Bronchial epithelial cell (primary cell): Measurements from ENCODE around the gene IGFLR1. TPM values are rescaled to one million over a fixed set of nuclear protein-coding genes. Genes with fewer than 3 reads are reported as not detected.

Source experiments
- DNase-seq: peaks from one replicate; pipeline ENCODE4 v3.0.0-alpha.2; 2010; ENCODE audit warnings: low read depth
- FAIRE-seq: peaks from 2 replicates; lab custom pipeline; 2011; peaks lifted over from hg19 to GRCh38; lab: Jason Lieb, UNC
- H3K27me3 ChIP-seq: 2 replicates; pipeline ENCODE4 v1.5.1; 2011; ENCODE audit warnings: low read length; ENCODE audit not compliant: control insufficient read depth, insufficient read depth
- H3K36me3 ChIP-seq: 2 replicates; pipeline ENCODE4 v1.5.1; 2011; ENCODE audit warnings: low read length; ENCODE audit not compliant: control insufficient read depth, insufficient read depth
- H3K4me3 ChIP-seq: 2 replicates; pipeline ENCODE4 v1.5.1; 2011; ENCODE audit warnings: mild to moderate bottlenecking, low read depth, low read length, control low read depth
- total RNA-seq: library from RNA; depleted of rRNA; stranded (reverse); fragments of >200 nt; gene quantifications from 2 replicates; pipeline ENCODE4 v1.2.1, GENCODE V29; 2014
- TF ChIP-seq, protein P1 (sequence below): IDR thresholded peaks from 2 replicates; pipeline ENCODE4 v1.5.1; 2011; ENCODE audit warnings: mild to moderate bottlenecking, moderate library complexity, low read length, control low read depth, inconsistent platforms; ENCODE audit not compliant: insufficient read depth, severe bottlenecking

Gene IGFLR1
- total RNA-seq, 1 donor from 2014 or later = 0.26 TPM

DNA sequence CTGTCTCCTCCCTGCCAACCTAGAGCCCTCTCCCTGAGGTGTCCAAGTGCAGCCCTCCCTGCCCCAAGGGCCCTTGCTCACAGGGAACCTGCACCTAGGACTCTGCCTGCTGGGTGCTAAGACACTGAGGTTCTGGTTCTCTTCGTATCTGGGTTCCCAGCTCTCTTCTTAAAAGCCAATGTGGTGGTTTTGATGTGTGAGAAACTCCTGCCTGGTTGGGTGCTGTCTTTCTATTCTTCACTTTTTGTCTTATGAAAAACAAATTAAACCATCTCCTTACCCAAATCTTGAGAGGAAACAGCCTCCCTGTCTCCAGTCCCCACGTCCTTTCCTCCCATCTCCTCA, 28.8 kb downstream of the IGFLR1 start:
- Histone ChIP-seq H3K36me3 (no peaks in the 10 kb centered on the region), H3K4me3 (no peak overlapping the region), H3K27me3 (no peaks in the 10 kb centered on the region)
- TF ChIP-seq, protein P1, sequence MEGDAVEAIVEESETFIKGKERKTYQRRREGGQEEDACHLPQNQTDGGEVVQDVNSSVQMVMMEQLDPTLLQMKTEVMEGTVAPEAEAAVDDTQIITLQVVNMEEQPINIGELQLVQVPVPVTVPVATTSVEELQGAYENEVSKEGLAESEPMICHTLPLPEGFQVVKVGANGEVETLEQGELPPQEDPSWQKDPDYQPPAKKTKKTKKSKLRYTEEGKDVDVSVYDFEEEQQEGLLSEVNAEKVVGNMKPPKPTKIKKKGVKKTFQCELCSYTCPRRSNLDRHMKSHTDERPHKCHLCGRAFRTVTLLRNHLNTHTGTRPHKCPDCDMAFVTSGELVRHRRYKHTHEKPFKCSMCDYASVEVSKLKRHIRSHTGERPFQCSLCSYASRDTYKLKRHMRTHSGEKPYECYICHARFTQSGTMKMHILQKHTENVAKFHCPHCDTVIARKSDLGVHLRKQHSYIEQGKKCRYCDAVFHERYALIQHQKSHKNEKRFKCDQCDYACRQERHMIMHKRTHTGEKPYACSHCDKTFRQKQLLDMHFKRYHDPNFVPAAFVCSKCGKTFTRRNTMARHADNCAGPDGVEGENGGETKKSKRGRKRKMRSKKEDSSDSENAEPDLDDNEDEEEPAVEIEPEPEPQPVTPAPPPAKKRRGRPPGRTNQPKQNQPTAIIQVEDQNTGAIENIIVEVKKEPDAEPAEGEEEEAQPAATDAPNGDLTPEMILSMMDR = no peak
- DNase-seq (no peak), FAIRE-seq (no peak)

DNA sequence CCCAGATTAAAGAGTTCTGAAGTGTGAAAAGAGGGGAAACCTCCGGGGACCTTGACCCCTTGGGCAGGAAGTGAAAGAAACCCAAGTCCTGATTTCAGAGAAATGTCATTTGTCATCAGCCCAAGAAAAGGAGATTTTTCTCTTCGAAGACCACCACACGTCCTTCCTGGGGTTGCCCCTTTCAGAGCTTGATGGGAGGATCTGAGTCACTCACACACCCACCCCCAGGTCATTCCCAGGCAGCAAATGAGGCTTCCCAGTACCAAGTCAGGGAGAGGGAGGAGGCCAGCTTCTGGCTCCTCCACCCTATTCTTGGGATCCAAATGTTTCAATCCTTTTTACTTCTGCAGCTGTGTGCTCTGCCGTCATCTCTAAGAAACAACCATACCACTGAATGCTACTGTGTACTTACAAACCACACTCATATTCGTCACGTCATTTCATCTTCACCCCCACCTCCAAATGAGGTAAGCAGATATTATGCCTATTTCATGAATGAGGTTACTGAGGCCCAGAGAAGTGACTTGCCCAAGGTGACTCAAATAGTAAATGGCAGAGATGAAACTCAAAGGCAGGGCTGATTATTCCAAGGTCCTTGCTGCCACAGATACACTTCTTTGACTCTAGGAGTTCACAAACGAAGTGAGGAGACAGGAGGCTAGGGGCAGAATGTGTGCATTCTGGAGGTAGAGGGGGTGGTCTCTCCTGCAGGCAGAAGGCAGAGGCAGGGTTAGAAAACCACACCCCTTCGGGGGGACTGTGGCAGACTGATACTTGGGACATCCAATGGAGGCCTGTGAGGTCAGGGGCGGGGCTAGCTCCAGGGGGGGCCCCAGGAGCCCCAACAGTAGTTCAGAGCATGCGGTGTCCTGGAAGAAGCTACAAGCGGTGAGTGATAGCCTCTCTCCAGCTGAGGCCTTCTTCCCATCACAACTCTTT, 29.4 kb downstream of the IGFLR1 start:
- DNase-seq (no peak), FAIRE-seq (no peak)
- Histone ChIP-seq H3K4me3 (no peak overlapping the region), H3K36me3 (no peaks in the 10 kb centered on the region), H3K27me3 (no peaks in the 10 kb centered on the region)
- TF ChIP-seq, protein P1 = no peak

- Histone ChIP-seq H3K36me3 (no peaks in the 10 kb centered on the region), H3K27me3 (no peaks in the 10 kb centered on the region), H3K4me3 (no peak overlapping the region)
- no peak for DNase-seq
- FAIRE-seq = no peak
- TF ChIP-seq, protein P1 = no peak
Observed at GRCh38 chr19:35710784-35711723, 31.2 kb downstream of the IGFLR1 start.

GRCh38 chr19:35708391-35708790, 33.9 kb downstream of the IGFLR1 start:
- Histone ChIP-seq H3K4me3 (no peak overlapping the region), H3K36me3 (no peaks in the 10 kb centered on the region), H3K27me3 (no peaks in the 10 kb centered on the region)
- DNase-seq (peak; percentile 17), FAIRE-seq (no peak)
- TF ChIP-seq, protein P1 = no peak

DNA sequence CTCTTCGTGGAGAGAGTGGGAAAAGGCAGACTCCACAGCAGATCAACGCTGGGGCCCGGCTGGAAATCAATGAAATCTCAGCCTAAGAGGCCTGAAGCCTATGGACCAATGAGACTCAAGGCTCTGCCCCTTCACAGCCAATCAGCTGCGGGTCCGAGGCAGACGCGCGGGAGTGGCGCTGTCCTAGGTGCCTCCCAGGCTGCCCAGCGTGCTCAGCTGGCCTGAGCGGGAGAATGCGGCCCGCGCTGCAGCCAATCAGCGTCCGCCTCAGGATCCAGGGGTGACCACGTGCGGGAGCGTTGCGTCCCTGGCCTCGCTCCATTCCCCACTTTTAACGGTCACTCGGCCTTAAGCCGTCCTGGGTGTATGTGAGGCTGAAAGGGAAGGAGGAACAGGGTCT, 38.0 kb downstream of the IGFLR1 start, which contains the start of gene ZBTB32:
Gene ZBTB32, plus strand, starts transcription at position 341 of the 400 bp plus-strand sequence. CDS start 10,069 bp downstream, outside the sequence.
- no peak for FAIRE-seq
- peak; percentile 49 for DNase-seq
- TF ChIP-seq, protein P1 = no peak

More for the DNA sequence above, 38.0 kb downstream of the IGFLR1 start, which contains the start of gene ZBTB32:
- H3K36me3 ChIP-seq = no peaks in the 10 kb centered on the region
- no peak within 1 kb of the TSS for H3K4me3 ChIP-seq
- H3K27me3 ChIP-seq = no peaks in the 10 kb centered on the region
